IMR-90 (cell line): Measurements from ENCODE around the gene FLYWCH1. TPM values are rescaled to one million over a fixed set of nuclear protein-coding genes. Genes with fewer than 3 reads are reported as not detected.
A peak's percentile ranks its signal among the peaks of the same experiment; 100 is the strongest.

Experiments used
- ATAC-seq: fragments of 200-7000 bp; cut with Tn5 transposase; 2 replicates; pipeline ENCODE4 v1.9.1; 2020; ENCODE audit warnings: low read depth, mild to moderate bottlenecking, moderate library complexity
- BruUV-seq: library from RNA; stranded (reverse); fragments of 400-500 nt; replicated peaks from 2 replicates; lab custom pipeline; 2021; lab: Mats Ljungman, UMichigan
- CTCF ChIA-PET: fragments of 300-600 bp; formaldehyde crosslinking; extraction: SDS; loops from one replicate; lab custom pipeline; 2021; ENCODE audit warnings: antibody characterized with exemption; lab: Yijun Ruan, JAX
- POLR2A ChIA-PET: fragments of 300-600 bp; sonication (Branson Sonifier 250); formaldehyde crosslinking; loops from one replicate; lab custom pipeline; 2022; ENCODE audit warnings: antibody characterized with exemption; ENCODE audit not compliant: unreplicated experiment; lab: Charles Lee
- DNase-seq: peaks from one replicate; pipeline ENCODE4 v3.0.0; 2013
- H2AFZ ChIP-seq: replicated peaks from 2 replicates; pipeline ENCODE3; 2013; ENCODE audit warnings: low read length, mild to moderate bottlenecking; ENCODE audit not compliant: poor library complexity
- H2AK5ac ChIP-seq: 2 replicates; pipeline ENCODE4 v1.6.1; 2013; ENCODE audit warnings: low read depth, low read length, inconsistent platforms
- H2AK9ac ChIP-seq: replicated peaks from 2 replicates; pipeline ENCODE3; 2013; ENCODE audit warnings: mild to moderate bottlenecking, low read depth, low read length, moderate library complexity; ENCODE audit not compliant: poor library complexity
- H2BK120ac ChIP-seq: 2 replicates; pipeline ENCODE4 v1.6.1; 2013; ENCODE audit warnings: low read depth, low read length, inconsistent platforms
- H2BK15ac ChIP-seq: 3 replicates; pipeline ENCODE4 v1.6.1; 2013; ENCODE audit warnings: low read depth, low read length, inconsistent platforms
- H2BK20ac ChIP-seq: 2 replicates; pipeline ENCODE4 v1.6.1; 2013; ENCODE audit warnings: low read depth, mild to moderate bottlenecking, inconsistent platforms, low read length, moderate library complexity
- H2BK5ac ChIP-seq: 2 replicates; pipeline ENCODE4 v1.6.1; 2013; ENCODE audit warnings: mild to moderate bottlenecking, low read depth, low read length, inconsistent platforms; ENCODE audit not compliant: poor library complexity, severe bottlenecking
- H3K14ac ChIP-seq: replicated peaks from 2 replicates; pipeline ENCODE4 v1.6.1; 2013; ENCODE audit warnings: low read depth, low read length, inconsistent platforms
- H3K18ac ChIP-seq: 2 replicates; pipeline ENCODE4 v1.6.1; 2013; ENCODE audit warnings: low read depth, low read length, control low read depth
- H3K23ac ChIP-seq: 2 replicates; pipeline ENCODE4 v1.6.1; 2013; ENCODE audit warnings: low read depth, low read length, inconsistent platforms
- H3K27ac ChIP-seq: 2 replicates; pipeline ENCODE4 v1.5.1; 2013; ENCODE audit warnings: mild to moderate bottlenecking, control low read depth, low read length; ENCODE audit not compliant: insufficient read depth
- H3K27me3 ChIP-seq: 2 replicates; pipeline ENCODE4 v1.6.1; 2013; ENCODE audit warnings: low read length; ENCODE audit not compliant: control insufficient read depth, insufficient read depth
- H3K36me3 ChIP-seq: 2 replicates; pipeline ENCODE4 v1.6.1; 2013; ENCODE audit warnings: low read length, mixed read lengths; ENCODE audit not compliant: control insufficient read depth, insufficient read depth
- H3K4ac ChIP-seq: 2 replicates; pipeline ENCODE4 v1.6.1; 2013; ENCODE audit warnings: low read depth, low read length, inconsistent platforms
- H3K4me1 ChIP-seq: 2 replicates; pipeline ENCODE4 v1.6.1; 2013; ENCODE audit warnings: low read length, mixed read lengths; ENCODE audit not compliant: control insufficient read depth, insufficient read depth
- H3K4me2 ChIP-seq: 2 replicates; pipeline ENCODE4 v1.6.1; 2013; ENCODE audit warnings: low read depth, mild to moderate bottlenecking, control low read depth, low read length, moderate library complexity
- H3K4me3 ChIP-seq: 2 replicates; pipeline ENCODE4 v1.5.1; 2013; ENCODE audit warnings: low read depth, mild to moderate bottlenecking, control low read depth, low read length, moderate library complexity; ENCODE audit not compliant: insufficient read depth
- H3K56ac ChIP-seq: 2 replicates; pipeline ENCODE4 v1.6.1; 2013; ENCODE audit warnings: low read length, inconsistent platforms; ENCODE audit not compliant: insufficient read depth; ENCODE audit errors: extremely low read depth
- H3K79me1 ChIP-seq, 2 experiments: 2 replicates each; pipeline ENCODE4 v1.6.1; 2013; ENCODE audit warnings: low read length in 2 of 2, inconsistent platforms in 1 of 2, low read depth in 1 of 2
- H3K9ac ChIP-seq: 2 replicates; pipeline ENCODE4 v1.6.1; 2013; ENCODE audit warnings: low read depth, low read length, control low read depth
- H3K9me1 ChIP-seq: 2 replicates; pipeline ENCODE4 v1.6.1; 2013; ENCODE audit warnings: low read length, inconsistent platforms; ENCODE audit not compliant: insufficient read depth
- H3K9me3 ChIP-seq: 2 replicates; pipeline ENCODE4 v1.6.1; 2013; ENCODE audit warnings: low read length; ENCODE audit not compliant: control insufficient read depth, insufficient read depth
- H4K20me1 ChIP-seq: 2 replicates; pipeline ENCODE4 v1.6.1; 2013; ENCODE audit warnings: low read length, inconsistent platforms; ENCODE audit not compliant: insufficient read depth
- H4K5ac ChIP-seq: 2 replicates; pipeline ENCODE4 v1.6.1; 2013; ENCODE audit warnings: mild to moderate bottlenecking, low read depth, low read length, control low read depth
- H4K8ac ChIP-seq, 2 experiments: 2 replicates each; pipeline ENCODE4 v1.6.1; 2013; ENCODE audit warnings: low read depth in 2 of 2, low read length in 2 of 2, control low read depth in 1 of 2, inconsistent platforms in 1 of 2
- H4K91ac ChIP-seq: 2 replicates; pipeline ENCODE4 v1.6.1; 2013; ENCODE audit warnings: low read depth, low read length, inconsistent platforms; ENCODE audit not compliant: insufficient read depth
- BHLHE40 ChIP-seq: fragments of 150-350 bp; IDR thresholded peaks from 2 replicates; pipeline ENCODE4 v1.6.1; 2016; ENCODE audit warnings: mild to moderate bottlenecking, low read depth, low read length
- RCOR1 ChIP-seq: IDR thresholded peaks from 2 replicates; pipeline ENCODE4 v1.6.1; 2012; ENCODE audit warnings: mild to moderate bottlenecking, low read length, improper control_type of control experiment; ENCODE audit not compliant: insufficient replicate concordance
- RFX5 ChIP-seq: IDR thresholded peaks from 2 replicates; pipeline ENCODE4 v1.8.0; 2012; ENCODE audit warnings: low read depth, mild to moderate bottlenecking, low read length, moderate library complexity
- USF2 ChIP-seq: fragments of 150-350 bp; IDR thresholded peaks from 2 replicates; pipeline ENCODE4 v1.6.1; 2017; ENCODE audit warnings: mild to moderate bottlenecking, antibody characterized with exemption, low read length, low read depth
- WGBS, 2 experiments: methylation state at CpG; one replicate each; pipeline versions ENCODE4 v1.1.5 to v1.1.7; 2013; ENCODE audit warnings: missing lambda C conversion rate in 2 of 2; ENCODE audit not compliant: insufficient read length in 1 of 2; ENCODE audit errors: extremely low coverage in 2 of 2; 5-methylcytosine and 5-hydroxymethylcytosine counted together
- dilution Hi-C: fragments of 300-500 bp; cut with HindIII; formaldehyde crosslinking; loops from one replicate; pipeline ENCODE4 v1.14.3; 2018; ENCODE audit warnings: low sequenced_read_pairs; ENCODE audit not compliant: unreplicated experiment
- in situ Hi-C: fragments of 300-500 bp; cut with MboI; formaldehyde crosslinking; loops from 3 replicates; pipeline ENCODE4 v1.14.3; 2019; ENCODE audit warnings: low sequenced_read_pairs, inconsistent platforms, mixed read lengths
- intact Hi-C: fragments of 100-400 bp; cut with micrococcal nuclease; formaldehyde crosslinking; loops from 2 replicates; pipeline ENCODE4 v1.10.0; 2022
- polyA plus RNA-seq, 3 experiments: library from polyadenylated mRNA; depleted of rRNA; stranded (reverse); fragments of >200 nt; gene quantifications; 2 replicates each; pipeline ENCODE4 v1.2.3, GENCODE V29; 2012; ENCODE audit warnings: low replicate concordance in 1 of 3
- total RNA-seq: library from RNA; depleted of rRNA; stranded (reverse); fragments of >200 nt; gene quantifications from 2 replicates; pipeline ENCODE4 v1.2.3, GENCODE V29; 2012

FLYWCH1 gene
- total and polyA plus RNA-seq, 2 of the 4 experiments (the other 2 are of a cell fraction): 14.3 to 25.2 TPM

DNA sequence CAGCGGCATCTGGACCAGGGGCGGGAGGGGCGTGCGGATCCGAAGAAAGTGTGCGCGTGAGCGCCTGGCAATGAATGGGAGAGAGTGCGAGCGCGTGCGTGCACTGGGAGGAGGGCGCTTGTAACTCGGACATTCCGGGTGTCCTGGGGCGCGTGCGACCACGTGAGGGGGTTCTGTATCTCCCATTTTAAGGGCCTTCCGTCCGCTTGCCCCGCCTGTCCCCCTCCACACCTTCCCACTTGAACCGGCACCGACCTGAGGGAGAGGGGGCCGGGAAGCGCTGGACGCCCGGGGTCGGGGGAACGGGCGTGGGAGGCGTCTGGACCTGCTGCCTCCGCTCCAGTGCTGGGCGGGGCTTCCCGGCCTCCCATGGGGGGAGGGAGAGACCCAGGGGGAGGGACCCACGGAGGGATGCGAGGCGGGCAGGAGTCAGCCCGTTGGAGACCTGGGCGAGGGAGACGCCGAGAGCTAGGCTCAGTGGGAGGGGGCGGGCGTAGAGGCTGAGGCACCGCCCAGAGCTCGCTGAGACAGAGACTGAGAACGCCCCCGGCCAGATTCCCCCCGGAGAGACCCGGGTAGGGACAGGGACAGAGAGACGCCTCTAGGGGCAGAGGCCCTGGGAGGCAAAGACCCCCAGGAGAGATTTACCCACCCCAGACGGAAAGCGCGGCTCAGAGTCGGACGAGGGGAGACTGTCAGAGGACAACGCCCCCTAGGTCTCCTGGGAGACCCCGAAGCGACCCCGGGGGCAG, 52.2 kb downstream of the FLYWCH1 start, which contains the start of gene KREMEN2:
Gene KREMEN2, plus strand, starts transcription at position 553 of the 752 bp plus-strand sequence. CDS start 246 bp downstream, outside the sequence.
- intact Hi-C loops (no loop called here), dilution Hi-C loops (no loop called here), in situ Hi-C loops (no loop called here)
- Histone ChIP-seq H2BK20ac (no peak within 1 kb of the TSS), H3K27me3 (peaks cover 61% of the 10 kb centered on the region), H4K20me1 (peaks cover 21% of the 10 kb centered on the region; the same call in 1 of the 2 replicates), H4K8ac (no peak within 1 kb of the TSS), H3K14ac (no peak within 1 kb of the TSS), H3K9ac (no peak within 1 kb of the TSS), H3K4me2 (peak within 1 kb of the TSS; percentile 75; the same call in 1 of the 2 replicates), H3K4me3 (peak within 1 kb of the TSS; percentile 13), H3K9me3 (no peaks in the 10 kb centered on the region; the same call in 1 of the 2 replicates), H4K91ac (no peak within 1 kb of the TSS), H3K36me3 (no peaks in the 10 kb centered on the region), H4K5ac (no peak within 1 kb of the TSS), H2BK5ac (no peak within 1 kb of the TSS), H3K4me1 (peaks cover 5% of the 10 kb centered on the region; the same call in 1 of the 2 replicates), H3K27ac (no peak within 1 kb of the TSS), H3K23ac (no peak within 1 kb of the TSS), H3K9me1 (peaks cover 9% of the 10 kb centered on the region; the same call in 1 of the 2 replicates), H2AK9ac (no peak within 1 kb of the TSS), H2AK5ac (no peak within 1 kb of the TSS), H3K4ac (no peak within 1 kb of the TSS), H3K56ac (no peak within 1 kb of the TSS), H3K18ac (no peak within 1 kb of the TSS), H2BK120ac (no peak within 1 kb of the TSS), H2BK15ac (no peak within 1 kb of the TSS), H2AFZ (peak within 1 kb of the TSS; percentile 81), H3K79me1 (peaks cover 0 to 5% of the 10 kb centered on the region in 2 experiments; a peak in 1 of 4 replicates)
- POLR2A ChIA-PET: no interaction called here
- CTCF ChIA-PET: no interaction called here
- 1% methylated on average over 15 of the region's 60 CpGs; no CpG with 5 or more reads in 1 of the 2 experiments for WGBS, 2 experiments
- DNase-seq (no peak), ATAC-seq (peak; percentile 33)
- TF ChIP-seq USF2 (0 out of 2 replicates have a peak, but pooled peaks have one; percentile 25), BHLHE40 (peak; percentile 51), RCOR1 (no peak), RFX5 (no peak)
- BruUV-seq: no TSS peak
